SU-DHL-6 (cell line): ENCODE results near the gene DHRS12.

Experiments
- H2AFZ ChIP-seq: fragments of 200-600 bp; sonication (generic); 2 replicates; pipeline ENCODE4 v1.6.1; 2014; ENCODE audit warnings: low read depth, mild to moderate bottlenecking, moderate library complexity, mixed read lengths, antibody characterized with exemption, low read length; ENCODE audit not compliant: severe bottlenecking
- H3F3A ChIP-seq: fragments of 200-600 bp; shearing (Covaris generic); 2 replicates; pipeline ENCODE4 v1.6.0; 2016; ENCODE audit warnings: antibody characterized with exemption, mild to moderate bottlenecking; ENCODE audit not compliant: insufficient read depth
- H3K27ac ChIP-seq: fragments of 200-600 bp; sonication (generic); 2 replicates; pipeline ENCODE4 v1.5.1; 2016; ENCODE audit warnings: low read depth, mild to moderate bottlenecking, low read length, moderate library complexity, mixed read lengths
- H3K27me3 ChIP-seq: fragments of 200-600 bp; sonication (generic), shearing (Covaris generic); 2 replicates; pipeline ENCODE4 v1.6.0; 2014; ENCODE audit warnings: mild to moderate bottlenecking, low read length
- H3K36me3 ChIP-seq: fragments of 200-600 bp; sonication (generic); 2 replicates; pipeline ENCODE4 v1.6.1; 2014; ENCODE audit warnings: mild to moderate bottlenecking, low read length, mixed read lengths
- H3K4me2 ChIP-seq: fragments of 300-600, 200-600 bp; shearing (Covaris generic), sonication (generic); 2 replicates; pipeline ENCODE4 v1.6.0; 2014; ENCODE audit warnings: low read length, low read depth, mild to moderate bottlenecking; ENCODE audit not compliant: poor library complexity, severe bottlenecking
- H3K4me3 ChIP-seq: fragments of 200-600 bp; sonication (generic); 2 replicates; pipeline ENCODE4 v1.5.1; 2014; ENCODE audit warnings: antibody characterized with exemption, low read length, mild to moderate bottlenecking, mixed read lengths; ENCODE audit not compliant: insufficient read depth, poor library complexity, severe bottlenecking
- H3K79me2 ChIP-seq: fragments of 200-600 bp; sonication (generic); 2 replicates; pipeline ENCODE4 v1.6.1; 2014; ENCODE audit warnings: mild to moderate bottlenecking, low read length, moderate library complexity; ENCODE audit not compliant: insufficient read depth
- H3K9ac ChIP-seq: fragments of 200-600 bp; sonication (generic); 2 replicates; pipeline ENCODE4 v1.7.0; 2014; ENCODE audit warnings: mild to moderate bottlenecking, low read length
- H3K9me2 ChIP-seq: fragments of 200-600 bp; sonication (generic); replicated peaks from 2 replicates; pipeline ENCODE4 v1.6.1; 2014; ENCODE audit warnings: low read length; ENCODE audit not compliant: insufficient read depth
- H3K9me3 ChIP-seq: fragments of 200-600 bp; sonication (generic); 2 replicates; pipeline ENCODE4 v1.6.1; 2014; ENCODE audit warnings: low read length, mixed read lengths; ENCODE audit not compliant: insufficient read depth
- H4K20me1 ChIP-seq: fragments of 200-600 bp; sonication (generic); 2 replicates; pipeline ENCODE4 v1.6.1; 2014; ENCODE audit warnings: low read depth, mild to moderate bottlenecking, antibody characterized with exemption, low read length, moderate library complexity, mixed read lengths
- EZH2phosphoT487 ChIP-seq: fragments of 200-600 bp; sonication (generic), shearing (Covaris generic); conservative IDR thresholded peaks from 2 replicates; pipeline ENCODE4 v1.6.1; 2018; ENCODE audit warnings: mild to moderate bottlenecking, antibody characterized with exemption, low read length, moderate library complexity, mixed read lengths
- TF ChIP-seq, protein P1 (sequence below): fragments of 200-600 bp; sonication (generic); IDR thresholded peaks from one replicate; pipeline ENCODE4 v1.5.1; 2017; ENCODE audit warnings: antibody characterized with exemption, mild to moderate bottlenecking, low read length, moderate library complexity; ENCODE audit not compliant: insufficient read depth, poor library complexity, severe bottlenecking

DHRS12 gene

DNA sequence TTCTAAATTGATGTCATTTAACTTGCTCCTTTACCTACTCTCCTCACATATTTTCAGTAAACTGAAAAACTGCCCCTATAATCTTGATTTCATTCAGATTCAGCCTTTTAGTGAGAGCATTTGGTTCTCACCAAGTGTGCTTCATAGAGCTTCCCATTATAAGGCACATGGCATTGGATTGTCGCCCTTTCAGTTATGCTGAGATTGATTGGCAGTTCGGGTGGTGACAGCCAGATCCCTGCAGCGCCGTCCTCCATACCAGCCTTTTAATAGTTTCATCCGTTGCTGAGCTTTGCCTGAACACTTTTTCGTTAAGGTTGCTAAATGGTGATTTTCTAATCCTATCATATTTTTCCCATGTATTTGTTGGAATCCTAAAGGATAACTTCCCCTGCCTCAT is 80.4 kb downstream of the DHRS12 start:
- H3K36me3 ChIP-seq, result no peaks in the 10 kb centered on the region
- no peak overlapping the region for H3K9ac ChIP-seq
- H3F3A ChIP-seq, result no peaks in the 10 kb centered on the region
- no peaks in the 10 kb centered on the region for H3K9me2 ChIP-seq
- H2AFZ ChIP-seq, result no peak overlapping the region
- H3K4me3 ChIP-seq, result no peak overlapping the region
- no peak overlapping the region for H3K27ac ChIP-seq
- no peaks in the 10 kb centered on the region for H3K27me3 ChIP-seq
- TF ChIP-seq, protein P1, sequence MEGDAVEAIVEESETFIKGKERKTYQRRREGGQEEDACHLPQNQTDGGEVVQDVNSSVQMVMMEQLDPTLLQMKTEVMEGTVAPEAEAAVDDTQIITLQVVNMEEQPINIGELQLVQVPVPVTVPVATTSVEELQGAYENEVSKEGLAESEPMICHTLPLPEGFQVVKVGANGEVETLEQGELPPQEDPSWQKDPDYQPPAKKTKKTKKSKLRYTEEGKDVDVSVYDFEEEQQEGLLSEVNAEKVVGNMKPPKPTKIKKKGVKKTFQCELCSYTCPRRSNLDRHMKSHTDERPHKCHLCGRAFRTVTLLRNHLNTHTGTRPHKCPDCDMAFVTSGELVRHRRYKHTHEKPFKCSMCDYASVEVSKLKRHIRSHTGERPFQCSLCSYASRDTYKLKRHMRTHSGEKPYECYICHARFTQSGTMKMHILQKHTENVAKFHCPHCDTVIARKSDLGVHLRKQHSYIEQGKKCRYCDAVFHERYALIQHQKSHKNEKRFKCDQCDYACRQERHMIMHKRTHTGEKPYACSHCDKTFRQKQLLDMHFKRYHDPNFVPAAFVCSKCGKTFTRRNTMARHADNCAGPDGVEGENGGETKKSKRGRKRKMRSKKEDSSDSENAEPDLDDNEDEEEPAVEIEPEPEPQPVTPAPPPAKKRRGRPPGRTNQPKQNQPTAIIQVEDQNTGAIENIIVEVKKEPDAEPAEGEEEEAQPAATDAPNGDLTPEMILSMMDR, result no peak
- TF ChIP-seq EZH2phosphoT487, result no peak
- no peaks in the 10 kb centered on the region for H4K20me1 ChIP-seq
- H3K9me3 ChIP-seq, result no peaks in the 10 kb centered on the region
- no peak overlapping the region for H3K4me2 ChIP-seq
- H3K79me2 ChIP-seq, result no peaks in the 10 kb centered on the region

DNA sequence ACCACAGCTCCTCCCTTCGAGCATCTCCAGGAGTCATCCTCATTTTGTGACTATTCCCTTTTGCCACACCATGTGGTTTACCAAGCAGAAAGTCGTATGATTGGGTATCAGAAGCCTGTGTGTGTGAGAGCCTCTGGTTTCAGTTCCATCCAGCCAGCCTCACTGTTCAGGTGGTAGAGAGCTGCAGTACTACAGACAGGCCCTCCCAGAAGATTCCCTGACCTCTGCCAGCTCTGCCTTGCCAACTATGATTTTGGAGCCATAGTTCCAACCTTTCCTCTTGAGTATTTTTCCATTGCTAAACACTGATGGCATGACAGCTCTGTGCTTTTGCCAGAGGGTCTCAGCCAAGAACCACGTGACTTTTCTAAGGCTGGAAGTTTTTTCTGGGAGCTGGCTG is 82.5 kb downstream of the DHRS12 start:
- Histone ChIP-seq H3F3A (no peaks in the 10 kb centered on the region), H4K20me1 (no peaks in the 10 kb centered on the region), H3K4me2 (no peak overlapping the region), H3K4me3 (no peak overlapping the region), H3K9me2 (no peaks in the 10 kb centered on the region), H3K27me3 (no peaks in the 10 kb centered on the region), H3K9me3 (no peaks in the 10 kb centered on the region), H3K27ac (no peak overlapping the region), H3K36me3 (no peaks in the 10 kb centered on the region), H3K79me2 (no peaks in the 10 kb centered on the region), H3K9ac (no peak overlapping the region), H2AFZ (no peak overlapping the region)
- TF ChIP-seq, protein P1, result no peak
- no peak for TF ChIP-seq EZH2phosphoT487

- no peak for TF ChIP-seq EZH2phosphoT487
- TF ChIP-seq, protein P1, result no peak
- H3K9me3 ChIP-seq, result no peaks in the 10 kb centered on the region
- no peak overlapping the region for H3K9ac ChIP-seq
- no peak overlapping the region for H3K4me3 ChIP-seq
- no peaks in the 10 kb centered on the region for H3K27me3 ChIP-seq
- no peaks in the 10 kb centered on the region for H3F3A ChIP-seq
- H3K79me2 ChIP-seq, result no peaks in the 10 kb centered on the region
- no peaks in the 10 kb centered on the region for H3K9me2 ChIP-seq
- no peak overlapping the region for H3K27ac ChIP-seq
- H3K4me2 ChIP-seq, result no peak overlapping the region
- H4K20me1 ChIP-seq, result no peaks in the 10 kb centered on the region
- no peak overlapping the region for H2AFZ ChIP-seq
- no peaks in the 10 kb centered on the region for H3K36me3 ChIP-seq
Measured at GRCh38 chr13:51719394-51719793, 84.6 kb downstream of the DHRS12 start.
